ENCODE measurements around the gene KRTAP5-3. TPM values are rescaled to one million over a fixed set of nuclear protein-coding genes. Genes with fewer than 3 reads are reported as not detected.

The KRTAP5-3 gene
- total and polyA plus RNA-seq, 2 donors (not counting 3 experiments of a cell fraction or from before 2014, with no cell fraction given) = not detected

GRCh38 chr11:1565173-1565903 is 42.9 kb downstream of the KRTAP5-3 start:
- no peak overlapping the region for H2AFZ ChIP-seq (ENCODE audit: low read depth, low read length)
- H3K4me3 ChIP-seq (replicated peaks in 1 of 3; ENCODE audit: insufficient read depth in 1 of 3, low read depth in 1 of 3, low read length in 3 of 3) = no peak overlapping the region
- no peak overlapping the region for H3K27ac ChIP-seq (ENCODE audit: insufficient read depth, low read depth, low read length)
- H3K9me3 ChIP-seq (replicated peaks; ENCODE audit: control insufficient read depth, insufficient read depth, low read length) = no peaks in the 10 kb centered on the region
- CTCF ChIA-PET = interaction anchor here (1.2 to 5.5 kb wide), 4 partner anchors 9 to 30 kb away, joined by 3 to 36 read pairs (median 15); no protein-coding TSS in a partner anchor
- no peaks in the 10 kb centered on the region for H3K79me2 ChIP-seq (ENCODE audit: control insufficient read depth, insufficient read depth, low read length)
- H3K4me1 ChIP-seq (ENCODE audit: control insufficient read depth, extremely low read depth, insufficient read depth, low read length) = no peaks in the 10 kb centered on the region
- dilution Hi-C loops (cut with MboI; ENCODE audit: extremely low pct_ligation_motif_present, low sequenced_read_pairs) (no loop called here), intact Hi-C loops (cut with micrococcal nuclease) (no loop called here)
- POLR2A ChIA-PET = no interaction called here
- TF ChIP-seq EZH2 (IDR thresholded peaks at IDR 0.05; ENCODE audit: borderline replicate concordance, low read depth, low read length, severe bottlenecking) (no peak), MYC (IDR thresholded peaks at IDR 0.05; ENCODE audit: low read depth, low read length) (no peak)
- DNase-seq (ENCODE audit: low read depth, low spot score) (no peak), FAIRE-seq (no peak)
- no peaks in the 10 kb centered on the region for H3K36me3 ChIP-seq (ENCODE audit: control insufficient read depth in 2 of 2, extremely low read depth in 1 of 2, insufficient read depth in 2 of 2, low read length in 2 of 2)
- no peak overlapping the region for H3K9ac ChIP-seq (replicated peaks; ENCODE audit: extremely low read depth, insufficient read depth, low read length)
- H3K9me1 ChIP-seq (replicated peaks; ENCODE audit: control insufficient read depth, extremely low read depth, insufficient read depth, low read length) = no peaks in the 10 kb centered on the region
- no peaks in the 10 kb centered on the region for H3K27me3 ChIP-seq (ENCODE audit: control insufficient read depth in 2 of 2, insufficient read depth in 2 of 2, low read length in 2 of 2)
- no peaks in the 10 kb centered on the region for H4K20me1 ChIP-seq (replicated peaks; ENCODE audit: control insufficient read depth, extremely low read depth, insufficient read depth, low read length)
- no TSS peak for BruUV-seq (replicated peaks)
- H3K4me2 ChIP-seq (ENCODE audit: insufficient read depth, low read length) = no peak overlapping the region

- Histone ChIP-seq H3K4me3 (replicated peaks in 1 of 3; ENCODE audit: insufficient read depth in 1 of 3, low read depth in 1 of 3, low read length in 3 of 3) (no peak overlapping the region), H2AFZ (ENCODE audit: low read depth, low read length) (no peak overlapping the region), H3K4me2 (ENCODE audit: insufficient read depth, low read length) (no peak overlapping the region), H3K79me2 (ENCODE audit: control insufficient read depth, insufficient read depth, low read length) (no peaks in the 10 kb centered on the region), H3K9me3 (replicated peaks; ENCODE audit: control insufficient read depth, insufficient read depth, low read length) (no peaks in the 10 kb centered on the region), H3K36me3 (ENCODE audit: control insufficient read depth in 2 of 2, extremely low read depth in 1 of 2, insufficient read depth in 2 of 2, low read length in 2 of 2) (no peaks in the 10 kb centered on the region), H3K4me1 (ENCODE audit: control insufficient read depth, extremely low read depth, insufficient read depth, low read length) (no peaks in the 10 kb centered on the region), H3K9me1 (replicated peaks; ENCODE audit: control insufficient read depth, extremely low read depth, insufficient read depth, low read length) (no peaks in the 10 kb centered on the region), H3K27ac (ENCODE audit: insufficient read depth, low read depth, low read length) (no peak overlapping the region), H4K20me1 (replicated peaks; ENCODE audit: control insufficient read depth, extremely low read depth, insufficient read depth, low read length) (no peaks in the 10 kb centered on the region), H3K27me3 (ENCODE audit: control insufficient read depth in 2 of 2, insufficient read depth in 2 of 2, low read length in 2 of 2) (no peaks in the 10 kb centered on the region), H3K9ac (replicated peaks; ENCODE audit: extremely low read depth, insufficient read depth, low read length) (no peak overlapping the region)
- CTCF ChIA-PET = interaction anchor here (1.2 to 5.5 kb wide), 4 partner anchors 10 to 31 kb away, joined by 3 to 36 read pairs (median 15); no protein-coding TSS in a partner anchor
- intact Hi-C loops (cut with micrococcal nuclease) = no loop called here
- dilution Hi-C loops (cut with MboI; ENCODE audit: extremely low pct_ligation_motif_present, low sequenced_read_pairs) = no loop called here
- peak; percentile 43 for FAIRE-seq
- BruUV-seq (replicated peaks) = no TSS peak
- peak; percentile 57 for DNase-seq (ENCODE audit: low read depth, low spot score)
- TF ChIP-seq POLR2AphosphoS5 (IDR thresholded peaks at IDR 0.05; ENCODE audit: insufficient read depth, low read depth, low read length) (no peak), JUN (IDR thresholded peaks at IDR 0.05; ENCODE audit: borderline replicate concordance, insufficient read depth, insufficient read length, low read depth) (no peak), MAX (IDR thresholded peaks at IDR 0.05; ENCODE audit: insufficient read depth, insufficient read length) (no peak), POLR2A (IDR thresholded peaks at IDR 0.05; ENCODE audit: low read depth, low read length) (no peak), CTCF (IDR thresholded peaks at IDR 0.05; ENCODE audit: extremely low read depth in 1 of 2, insufficient read depth in 1 of 2, low read depth in 1 of 2, low read length in 2 of 2) (no peak), GATA2 (IDR thresholded peaks at IDR 0.05; ENCODE audit: insufficient read depth, insufficient read length, low read depth, low read length) (no peak), FOS (IDR thresholded peaks at IDR 0.05; ENCODE audit: borderline replicate concordance, insufficient read depth, low read length) (no peak), MYC (IDR thresholded peaks at IDR 0.05; ENCODE audit: low read depth, low read length) (no peak)
- POLR2A ChIA-PET = no interaction called here
Observed at GRCh38 chr11:1564535-1565172, 43.6 kb downstream of the KRTAP5-3 start.
